OCI-LY3 (cell line): ENCODE data around the gene FCRL4.

Source experiments
- H2AFZ ChIP-seq: fragments of 200-600, 300-600 bp; shearing (Covaris generic); 2 replicates; pipeline ENCODE4 v1.6.0; 2014; ENCODE audit warnings: antibody characterized with exemption, low read depth, low read length
- H3K27ac ChIP-seq: fragments of 200-600, 300-600 bp; sonication (generic); 2 replicates; pipeline ENCODE4 v1.5.1; 2014; ENCODE audit warnings: mild to moderate bottlenecking, low read length, moderate library complexity, mixed read lengths
- H3K27me3 ChIP-seq: fragments of 200-600, 300-600 bp; sonication (generic); 2 replicates; pipeline ENCODE4 v1.6.1; 2014; ENCODE audit warnings: low read depth, low read length, mixed read lengths
- H3K36me3 ChIP-seq: fragments of 200-600, 300-600 bp; sonication (generic); replicated peaks from 2 replicates; pipeline ENCODE3; 2014; ENCODE audit warnings: low read depth, low read length, mixed read lengths
- H3K4me1 ChIP-seq: fragments of 300-600, 200-600 bp; sonication (generic); 2 replicates; pipeline ENCODE4 v1.6.1; 2014; ENCODE audit warnings: low read length, mixed read lengths
- H3K4me2 ChIP-seq: fragments of 200-600, 300-600 bp; sonication (generic); 2 replicates; pipeline ENCODE4 v1.6.1; 2014; ENCODE audit warnings: low read length, mixed read lengths
- H3K4me3 ChIP-seq: fragments of 300-600, 200-600 bp; sonication (generic); 2 replicates; pipeline ENCODE4 v1.5.1; 2014; ENCODE audit warnings: antibody characterized with exemption, mild to moderate bottlenecking, low read length, moderate library complexity
- H3K79me2 ChIP-seq: fragments of 300-600, 200-600 bp; shearing (Covaris generic); 2 replicates; pipeline ENCODE4 v1.6.1; 2014; ENCODE audit warnings: mild to moderate bottlenecking, low read length, mixed read lengths
- H3K9ac ChIP-seq: fragments of 300-600, 200-600 bp; shearing (Covaris generic); 2 replicates; pipeline ENCODE4 v1.6.0; 2014; ENCODE audit warnings: mild to moderate bottlenecking, low read length, moderate library complexity
- H3K9me3 ChIP-seq: fragments of 200-600, 300-600 bp; shearing (Covaris generic); 2 replicates; pipeline ENCODE4 v1.6.1; 2014; ENCODE audit warnings: low read length, mixed read lengths; ENCODE audit not compliant: insufficient read depth
- H4K20me1 ChIP-seq: fragments of 200-600, 300-600 bp; sonication (generic); 2 replicates; pipeline ENCODE4 v1.6.1; 2016; ENCODE audit warnings: low read length, mixed read lengths; ENCODE audit not compliant: insufficient read depth
- EZH2phosphoT487 ChIP-seq: fragments of 200-600 bp; shearing (Covaris generic); IDR thresholded peaks from 2 replicates; pipeline ENCODE4 v1.6.1; 2018; ENCODE audit warnings: antibody characterized with exemption, mixed run types, low read depth
- TF ChIP-seq, protein P1 (sequence below): fragments of 200-600, 300-600 bp; sonication (generic); IDR thresholded peaks from 2 replicates; pipeline ENCODE4 v1.5.1; 2014; ENCODE audit warnings: antibody characterized with exemption, low read length, low read depth

FCRL4 gene

DNA sequence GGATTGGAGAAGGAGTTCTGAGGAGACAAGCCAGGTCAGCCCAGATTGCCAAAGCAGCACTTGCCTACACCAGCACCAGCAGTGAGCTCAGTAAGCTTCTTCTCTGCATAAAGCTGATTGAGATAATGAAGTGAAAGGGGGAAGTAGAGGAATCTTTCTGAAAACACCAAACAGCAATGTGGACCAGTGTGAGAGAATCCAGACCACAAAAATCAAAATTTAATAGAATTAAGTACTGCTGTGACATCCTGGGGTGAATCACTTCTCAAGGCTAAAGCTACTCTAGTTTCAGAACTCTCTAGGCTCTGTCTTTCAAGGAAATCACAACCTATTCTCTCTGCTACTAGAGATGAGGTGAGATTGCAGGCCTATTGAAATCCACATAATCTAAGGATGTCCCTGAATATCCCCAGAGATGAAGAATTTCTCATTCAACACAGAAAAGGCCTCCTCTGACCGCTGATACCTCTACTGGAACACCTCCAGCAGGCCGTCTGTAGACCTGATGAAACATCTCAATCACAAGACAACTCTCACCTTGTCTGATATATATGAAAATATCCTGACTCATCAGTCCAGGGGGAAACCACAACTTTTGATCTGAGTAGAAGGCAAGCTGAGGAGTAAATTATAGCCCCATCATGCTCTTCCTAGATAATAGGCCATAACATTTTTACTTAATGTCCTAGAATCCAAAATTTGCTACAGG is at the start of gene FCRL4:
Gene FCRL4 (minus strand): TSS at position 127 of the 709 bp plus-strand sequence. CDS start 141 bp downstream, outside the sequence.
- TF ChIP-seq, protein P1, sequence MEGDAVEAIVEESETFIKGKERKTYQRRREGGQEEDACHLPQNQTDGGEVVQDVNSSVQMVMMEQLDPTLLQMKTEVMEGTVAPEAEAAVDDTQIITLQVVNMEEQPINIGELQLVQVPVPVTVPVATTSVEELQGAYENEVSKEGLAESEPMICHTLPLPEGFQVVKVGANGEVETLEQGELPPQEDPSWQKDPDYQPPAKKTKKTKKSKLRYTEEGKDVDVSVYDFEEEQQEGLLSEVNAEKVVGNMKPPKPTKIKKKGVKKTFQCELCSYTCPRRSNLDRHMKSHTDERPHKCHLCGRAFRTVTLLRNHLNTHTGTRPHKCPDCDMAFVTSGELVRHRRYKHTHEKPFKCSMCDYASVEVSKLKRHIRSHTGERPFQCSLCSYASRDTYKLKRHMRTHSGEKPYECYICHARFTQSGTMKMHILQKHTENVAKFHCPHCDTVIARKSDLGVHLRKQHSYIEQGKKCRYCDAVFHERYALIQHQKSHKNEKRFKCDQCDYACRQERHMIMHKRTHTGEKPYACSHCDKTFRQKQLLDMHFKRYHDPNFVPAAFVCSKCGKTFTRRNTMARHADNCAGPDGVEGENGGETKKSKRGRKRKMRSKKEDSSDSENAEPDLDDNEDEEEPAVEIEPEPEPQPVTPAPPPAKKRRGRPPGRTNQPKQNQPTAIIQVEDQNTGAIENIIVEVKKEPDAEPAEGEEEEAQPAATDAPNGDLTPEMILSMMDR: no peak
- TF ChIP-seq EZH2phosphoT487: peak; percentile 98
- peaks cover 43% of the 10 kb centered on the region for H3K4me1 ChIP-seq
- H3K4me2 ChIP-seq: peak within 1 kb of the TSS; percentile 64

DNA sequence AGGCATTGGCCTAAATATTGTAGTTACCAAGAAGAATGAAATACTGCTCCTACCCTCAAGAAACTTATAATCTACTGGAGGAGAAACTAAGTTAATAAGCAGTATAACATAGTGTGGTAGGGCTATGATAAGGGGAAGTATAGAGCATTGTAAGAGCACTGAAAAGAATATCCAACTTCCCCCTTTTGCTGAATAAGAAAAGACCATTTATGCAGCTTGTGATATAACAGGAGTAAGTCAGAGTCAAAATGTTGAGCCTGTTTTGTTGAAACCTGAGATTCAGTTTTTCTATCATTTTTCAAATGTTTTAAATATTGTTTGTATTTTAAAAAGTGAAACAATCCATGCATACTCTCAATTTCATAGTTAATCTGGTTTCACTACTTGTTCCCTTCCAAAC is 48.3 kb upstream of the FCRL4 start:
- Histone ChIP-seq H3K9ac (no peak overlapping the region), H3K27me3 (peaks cover 84% of the 10 kb centered on the region), H3K4me3 (0 out of 2 replicates have a peak overlapping the region, but pooled peaks have one; percentile 13), H4K20me1 (0 out of 2 replicates have a peak, but pooled peaks cover 3% of the 10 kb centered on the region), H3K36me3 (no peaks in the 10 kb centered on the region), H3K4me2 (peak overlapping the region; percentile 49), H3K4me1 (peaks cover 19% of the 10 kb centered on the region), H3K9me3 (no peaks in the 10 kb centered on the region), H3K79me2 (no peaks in the 10 kb centered on the region), H2AFZ (no peak overlapping the region), H3K27ac (no peak overlapping the region)
- no peak for TF ChIP-seq EZH2phosphoT487
- TF ChIP-seq, protein P1: no peak

More for the DNA sequence above, at the start of gene FCRL4:
- H3K79me2 ChIP-seq: no peaks in the 10 kb centered on the region
- peaks cover 75% of the 10 kb centered on the region for H3K27me3 ChIP-seq
- no peaks in the 10 kb centered on the region for H3K9me3 ChIP-seq
- peak within 1 kb of the TSS; percentile 35 for H3K4me3 ChIP-seq
- no peak within 1 kb of the TSS; the same call in 1 of the 2 replicates for H3K9ac ChIP-seq
- H3K27ac ChIP-seq: peak within 1 kb of the TSS; percentile 71
- no peaks in the 10 kb centered on the region for H3K36me3 ChIP-seq
- H4K20me1 ChIP-seq: peaks cover 34% of the 10 kb centered on the region
- no peak within 1 kb of the TSS for H2AFZ ChIP-seq

DNA sequence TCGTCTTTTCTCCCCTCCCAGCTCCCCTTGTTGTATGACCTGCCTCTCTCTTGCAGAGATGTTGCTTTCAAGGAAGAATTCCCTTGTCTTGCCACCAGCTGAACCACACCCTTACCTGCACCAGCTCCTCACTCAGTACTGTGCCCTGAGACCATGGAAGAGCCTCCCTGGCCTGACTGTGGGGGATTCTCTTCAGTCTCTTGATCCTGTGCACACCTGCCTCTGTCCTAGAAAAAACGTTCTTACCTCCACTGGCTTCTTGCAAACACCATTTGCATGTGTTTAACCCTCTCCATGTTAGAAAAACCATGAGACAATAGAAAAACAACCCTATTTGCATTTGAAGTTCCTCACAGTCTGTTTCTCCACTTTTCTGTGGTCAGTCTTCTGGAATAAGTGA is 43.3 kb upstream of the FCRL4 start:
- Histone ChIP-seq H3K9ac (no peak overlapping the region), H3K4me2 (no peak overlapping the region), H3K9me3 (no peaks in the 10 kb centered on the region), H3K4me3 (no peak overlapping the region), H3K79me2 (no peaks in the 10 kb centered on the region), H3K4me1 (peaks cover 11% of the 10 kb centered on the region), H3K27me3 (peaks cover 87% of the 10 kb centered on the region), H2AFZ (no peak overlapping the region), H3K36me3 (no peaks in the 10 kb centered on the region), H3K27ac (no peak overlapping the region), H4K20me1 (0 out of 2 replicates have a peak, but pooled peaks cover 3% of the 10 kb centered on the region)
- no peak for TF ChIP-seq EZH2phosphoT487
- TF ChIP-seq, protein P1: no peak

DNA sequence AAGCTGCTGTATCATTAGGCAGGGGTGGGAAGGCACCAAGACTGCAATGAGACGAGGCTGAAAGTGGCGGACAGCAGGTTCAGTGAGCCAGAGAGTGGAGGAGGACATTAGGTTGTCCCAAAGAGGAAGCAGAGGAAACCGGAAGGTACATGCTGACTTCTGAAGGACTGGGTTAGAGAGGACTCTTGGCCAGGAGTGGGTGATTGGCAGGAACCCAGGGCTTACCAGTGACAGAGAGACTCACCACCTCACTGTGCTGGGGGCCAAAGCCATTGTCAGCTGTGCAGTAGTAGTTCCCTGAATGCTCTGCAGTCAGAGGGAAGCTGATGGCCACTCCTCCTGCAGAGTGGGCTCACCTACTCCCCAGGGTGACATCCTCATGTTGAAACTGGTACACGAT is 41.9 kb upstream of the FCRL4 start:
- Histone ChIP-seq H3K27ac (no peak overlapping the region), H3K27me3 (peaks cover 89% of the 10 kb centered on the region), H3K79me2 (no peaks in the 10 kb centered on the region), H3K9me3 (no peaks in the 10 kb centered on the region), H4K20me1 (0 out of 2 replicates have a peak, but pooled peaks cover 3% of the 10 kb centered on the region), H2AFZ (no peak overlapping the region), H3K4me2 (no peak overlapping the region), H3K4me3 (no peak overlapping the region), H3K4me1 (no peaks in the 10 kb centered on the region), H3K36me3 (no peaks in the 10 kb centered on the region), H3K9ac (no peak overlapping the region)
- TF ChIP-seq, protein P1: no peak
- TF ChIP-seq EZH2phosphoT487: no peak
